Measurements from ENCODE around the gene RNASEH2A. TPM values are rescaled to one million over a fixed set of nuclear protein-coding genes. Genes with fewer than 3 reads are reported as not detected.

Gene RNASEH2A
- total and polyA plus RNA-seq, 2 of the 13 experiments (the other 11 are each of a cell fraction or from before 2014, with no cell fraction given): 25.1 to 35.8 TPM

DNA sequence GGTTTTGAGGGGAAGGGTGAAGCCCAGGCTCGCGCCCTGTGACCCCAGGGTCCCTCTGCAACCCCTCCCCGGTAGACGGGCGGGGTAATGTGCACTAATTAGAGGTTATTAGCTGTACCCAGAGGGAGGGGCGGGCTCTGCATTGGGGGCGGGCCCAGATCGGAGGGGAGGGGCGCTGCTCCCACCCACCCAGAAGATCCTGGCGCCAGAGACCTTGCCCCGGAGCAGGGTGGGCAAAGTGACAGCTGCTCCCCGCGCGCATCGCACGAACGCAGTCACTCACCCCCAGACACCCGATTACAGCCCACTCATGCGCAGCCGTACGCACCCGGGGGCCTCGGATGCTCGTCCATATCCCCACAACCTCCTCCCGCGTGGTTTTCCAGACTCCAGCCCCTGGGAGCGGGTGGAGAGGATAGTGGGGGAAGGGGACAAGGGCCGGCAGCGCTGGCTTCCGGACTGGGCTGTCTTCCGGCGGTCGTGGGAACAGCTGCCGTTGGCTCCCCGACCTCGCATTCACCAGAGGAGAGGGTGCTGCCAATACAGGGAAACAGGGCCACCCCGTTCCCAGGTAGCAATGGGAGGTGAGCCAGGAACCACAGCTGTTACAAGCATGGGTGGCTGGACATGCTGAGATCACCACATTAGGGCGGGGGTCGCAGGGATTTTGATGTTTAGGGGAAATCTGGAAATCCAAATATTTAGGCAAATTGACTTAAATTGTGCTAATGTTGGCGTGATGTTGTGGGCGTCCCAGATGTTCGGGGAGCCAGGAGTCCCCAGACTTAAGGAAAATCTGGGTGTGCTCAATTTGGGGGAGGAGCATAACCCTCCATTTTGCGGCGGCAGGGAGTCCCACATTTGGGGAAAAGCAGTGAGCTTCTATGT lies 28.1 kb upstream of the RNASEH2A start (continued):
- TF ChIP-seq GABPA (IDR thresholded peaks at IDR 0.05; ENCODE audit: low read depth, low read length) (peak; percentile 60), GABPA (CRISPR knock-in tag; IDR thresholded peaks at IDR 0.05; ENCODE audit: low read depth) (peak; percentile 80), NKX3-1 (CRISPR knock-in tag; IDR thresholded peaks at IDR 0.05) (no peak), ZZZ3 (CRISPR knock-in tag; IDR thresholded peaks at IDR 0.05; ENCODE audit: borderline replicate concordance) (no peak), MXD4 (CRISPR knock-in tag; IDR thresholded peaks at IDR 0.05) (0 out of 2 replicates have a peak, but pooled peaks have one; percentile 28), NR2F1 (CRISPR knock-in tag; IDR thresholded peaks at IDR 0.05) (no peak), ZNF44 (CRISPR knock-in tag; IDR thresholded peaks at IDR 0.05) (no peak), MTA1 (CRISPR knock-in tag; IDR thresholded peaks at IDR 0.05; ENCODE audit: borderline replicate concordance) (peak; percentile 37; the same call in 1 of the 2 replicates), ZNF460 (CRISPR knock-in tag; IDR thresholded peaks at IDR 0.05; ENCODE audit: borderline replicate concordance) (no peak), ZNF274 (CRISPR knock-in tag; IDR thresholded peaks at IDR 0.05) (no peak), STAT5B (CRISPR knock-in tag; IDR thresholded peaks at IDR 0.05) (no peak), SMAD3 (CRISPR knock-in tag; IDR thresholded peaks at IDR 0.05) (no peak), ZBTB21 (CRISPR knock-in tag; IDR thresholded peaks at IDR 0.05) (no peak), DMAP1 (CRISPR knock-in tag; IDR thresholded peaks at IDR 0.05) (0 out of 2 replicates have a peak, but pooled peaks have one; percentile 39), ZNF788 (CRISPR knock-in tag; IDR thresholded peaks at IDR 0.05; ENCODE audit: borderline replicate concordance) (no peak), ZNF720 (CRISPR knock-in tag; IDR thresholded peaks at IDR 0.05) (no peak), ZNF749 (CRISPR knock-in tag; IDR thresholded peaks at IDR 0.05; ENCODE audit: borderline replicate concordance) (no peak), TAF1 (CRISPR knock-in tag; IDR thresholded peaks at IDR 0.05) (peak; percentile 27; the same call in 1 of the 2 replicates), MAZ (IDR thresholded peaks at IDR 0.05; ENCODE audit: borderline replicate concordance, low read depth, low read length) (no peak), MAZ (CRISPR knock-in tag; IDR thresholded peaks at IDR 0.05; ENCODE audit: low read depth) (no peak), EEA1 (CRISPR knock-in tag; IDR thresholded peaks at IDR 0.05; ENCODE audit: borderline replicate concordance) (no peak), YEATS4 (CRISPR knock-in tag; IDR thresholded peaks at IDR 0.05; ENCODE audit: borderline replicate concordance) (peak; percentile 61)
- TF ChIP-seq, protein P1, sequence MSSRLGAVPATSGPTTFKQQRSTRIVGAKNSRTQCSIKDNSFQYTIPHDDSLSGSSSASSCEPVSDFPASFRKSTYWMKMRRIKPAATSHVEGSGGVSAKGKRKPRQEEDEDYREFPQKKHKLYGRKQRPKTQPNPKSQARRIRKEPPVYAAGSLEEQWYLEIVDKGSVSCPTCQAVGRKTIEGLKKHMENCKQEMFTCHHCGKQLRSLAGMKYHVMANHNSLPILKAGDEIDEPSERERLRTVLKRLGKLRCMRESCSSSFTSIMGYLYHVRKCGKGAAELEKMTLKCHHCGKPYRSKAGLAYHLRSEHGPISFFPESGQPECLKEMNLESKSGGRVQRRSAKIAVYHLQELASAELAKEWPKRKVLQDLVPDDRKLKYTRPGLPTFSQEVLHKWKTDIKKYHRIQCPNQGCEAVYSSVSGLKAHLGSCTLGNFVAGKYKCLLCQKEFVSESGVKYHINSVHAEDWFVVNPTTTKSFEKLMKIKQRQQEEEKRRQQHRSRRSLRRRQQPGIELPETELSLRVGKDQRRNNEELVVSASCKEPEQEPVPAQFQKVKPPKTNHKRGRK (CRISPR knock-in tag; IDR thresholded peaks at IDR 0.05): no peak
- TF ChIP-seq, protein P2, sequence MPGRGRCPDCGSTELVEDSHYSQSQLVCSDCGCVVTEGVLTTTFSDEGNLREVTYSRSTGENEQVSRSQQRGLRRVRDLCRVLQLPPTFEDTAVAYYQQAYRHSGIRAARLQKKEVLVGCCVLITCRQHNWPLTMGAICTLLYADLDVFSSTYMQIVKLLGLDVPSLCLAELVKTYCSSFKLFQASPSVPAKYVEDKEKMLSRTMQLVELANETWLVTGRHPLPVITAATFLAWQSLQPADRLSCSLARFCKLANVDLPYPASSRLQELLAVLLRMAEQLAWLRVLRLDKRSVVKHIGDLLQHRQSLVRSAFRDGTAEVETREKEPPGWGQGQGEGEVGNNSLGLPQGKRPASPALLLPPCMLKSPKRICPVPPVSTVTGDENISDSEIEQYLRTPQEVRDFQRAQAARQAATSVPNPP (CRISPR knock-in tag; IDR thresholded peaks at IDR 0.05): no peak
- TF ChIP-seq, protein P3, sequence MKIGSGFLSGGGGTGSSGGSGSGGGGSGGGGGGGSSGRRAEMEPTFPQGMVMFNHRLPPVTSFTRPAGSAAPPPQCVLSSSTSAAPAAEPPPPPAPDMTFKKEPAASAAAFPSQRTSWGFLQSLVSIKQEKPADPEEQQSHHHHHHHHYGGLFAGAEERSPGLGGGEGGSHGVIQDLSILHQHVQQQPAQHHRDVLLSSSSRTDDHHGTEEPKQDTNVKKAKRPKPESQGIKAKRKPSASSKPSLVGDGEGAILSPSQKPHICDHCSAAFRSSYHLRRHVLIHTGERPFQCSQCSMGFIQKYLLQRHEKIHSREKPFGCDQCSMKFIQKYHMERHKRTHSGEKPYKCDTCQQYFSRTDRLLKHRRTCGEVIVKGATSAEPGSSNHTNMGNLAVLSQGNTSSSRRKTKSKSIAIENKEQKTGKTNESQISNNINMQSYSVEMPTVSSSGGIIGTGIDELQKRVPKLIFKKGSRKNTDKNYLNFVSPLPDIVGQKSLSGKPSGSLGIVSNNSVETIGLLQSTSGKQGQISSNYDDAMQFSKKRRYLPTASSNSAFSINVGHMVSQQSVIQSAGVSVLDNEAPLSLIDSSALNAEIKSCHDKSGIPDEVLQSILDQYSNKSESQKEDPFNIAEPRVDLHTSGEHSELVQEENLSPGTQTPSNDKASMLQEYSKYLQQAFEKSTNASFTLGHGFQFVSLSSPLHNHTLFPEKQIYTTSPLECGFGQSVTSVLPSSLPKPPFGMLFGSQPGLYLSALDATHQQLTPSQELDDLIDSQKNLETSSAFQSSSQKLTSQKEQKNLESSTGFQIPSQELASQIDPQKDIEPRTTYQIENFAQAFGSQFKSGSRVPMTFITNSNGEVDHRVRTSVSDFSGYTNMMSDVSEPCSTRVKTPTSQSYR (CRISPR knock-in tag; IDR thresholded peaks at IDR 0.05; ENCODE audit: borderline replicate concordance): peak; percentile 78; the same call in 1 of the 2 replicates
